H1 (cell line): ENCODE results near the gene SURF1. TPM values are rescaled to one million over a fixed set of nuclear protein-coding genes. Genes with fewer than 3 reads are reported as not detected.

Experiments used
- BRCA1 ChIP-seq: IDR thresholded peaks from 2 replicates; pipeline ENCODE4 v1.6.1; 2012; ENCODE audit warnings: low read depth, low read length, improper control_type of control experiment
- CBX5 ChIP-seq: fragments of 300-800, 300-1000 bp; sonication (generic); IDR thresholded peaks from 2 replicates; pipeline ENCODE4 v1.7.1; 2016; ENCODE audit warnings: antibody characterized with exemption, low read length, low read depth
- CBX8 ChIP-seq: fragments of 300-800, 300-1000 bp; sonication (generic); IDR thresholded peaks from 2 replicates; pipeline ENCODE4 v1.7.1; 2016; ENCODE audit warnings: low read depth, low read length, borderline replicate concordance
- CHD2 ChIP-seq: IDR thresholded peaks from 2 replicates; pipeline ENCODE4 v1.6.1; 2012; ENCODE audit warnings: low read length, improper control_type of control experiment
- CREB1 ChIP-seq: IDR thresholded peaks from 2 replicates; pipeline ENCODE4 v1.6.1; 2012; ENCODE audit warnings: inconsistent platforms
- E2F6 ChIP-seq: IDR thresholded peaks from 2 replicates; pipeline ENCODE4 v1.6.1; 2012; ENCODE audit warnings: inconsistent platforms
- EZH2 ChIP-seq: fragments of 200-600 bp; sonication (generic); IDR thresholded peaks from 2 replicates; pipeline ENCODE4 v1.7.1; 2012; ENCODE audit warnings: low read depth, mild to moderate bottlenecking, moderate library complexity, low read length, inconsistent platforms; ENCODE audit not compliant: severe bottlenecking
- GTF2F1 ChIP-seq: IDR thresholded peaks from 2 replicates; pipeline ENCODE4 v1.6.1; 2012; ENCODE audit warnings: low read depth, low read length, improper control_type of control experiment, borderline replicate concordance
- JUN ChIP-seq: IDR thresholded peaks from 2 replicates; pipeline ENCODE4 v1.6.1; 2011; ENCODE audit warnings: low read depth, mild to moderate bottlenecking, improper control_type of control experiment, low read length
- KDM1A ChIP-seq: fragments of 200-600, 300-600 bp; sonication (generic); IDR thresholded peaks from 2 replicates; pipeline ENCODE4 v1.7.1; 2016; ENCODE audit warnings: mild to moderate bottlenecking, low read length, borderline replicate concordance
- MAFK ChIP-seq: IDR thresholded peaks from 2 replicates; pipeline ENCODE4 v1.6.1; 2012; ENCODE audit warnings: low read depth, mild to moderate bottlenecking, improper control_type of control experiment, low read length
- RXRA ChIP-seq: IDR thresholded peaks from 2 replicates; pipeline ENCODE4 v1.6.1; 2011; ENCODE audit warnings: low read depth, mild to moderate bottlenecking, low read length, moderate library complexity; ENCODE audit not compliant: insufficient read depth
- SIRT6 ChIP-seq: IDR thresholded peaks from one replicate; pipeline ENCODE4 v1.7.1; 2012; ENCODE audit warnings: low read length, inconsistent platforms
- SP4 ChIP-seq: IDR thresholded peaks from 2 replicates; pipeline ENCODE4 v1.6.1; 2012; ENCODE audit warnings: low read length, inconsistent platforms
- SRF ChIP-seq: IDR thresholded peaks from 2 replicates; pipeline ENCODE4 v1.6.1; 2011; ENCODE audit warnings: mild to moderate bottlenecking, low read depth, low read length, moderate library complexity
- SUZ12 ChIP-seq: fragments of 200-600 bp; sonication (generic); IDR thresholded peaks from 2 replicates; pipeline ENCODE4 v1.6.1; 2012; ENCODE audit warnings: mild to moderate bottlenecking, inconsistent platforms, low read length, moderate library complexity, mixed read lengths
- TAF7 ChIP-seq: optimal IDR thresholded peaks from 2 replicates; pipeline ENCODE3; 2011; ENCODE audit warnings: low read depth, mild to moderate bottlenecking, inconsistent platforms, low read length, moderate library complexity, borderline replicate concordance
- USF2 ChIP-seq: IDR thresholded peaks from 2 replicates; pipeline ENCODE4 v1.6.1; 2011; ENCODE audit warnings: low read length, improper control_type of control experiment
- ZNF274 ChIP-seq: IDR thresholded peaks from 2 replicates; pipeline ENCODE4 v1.7.0; 2012; ENCODE audit warnings: low read length, borderline replicate concordance; ENCODE audit errors: extremely low read depth
- polyA plus RNA-seq, 7 experiments: library from polyadenylated mRNA; depleted of rRNA in 3 of 7; stranded (reverse) in 5 of 7; unstranded in 2 of 7; fragments of >200 nt in 5 of 7; fragments of 200-250 nt in 2 of 7; gene quantifications; 1 replicate in 5 of 7; 2 replicates in 1 of 7; 4 replicates in 1 of 7; pipeline versions ENCODE4 v1.2.1 to v1.2.3, GENCODE V29; 2011 to 2013; ENCODE audit warnings: missing spikeins in 2 of 7, mixed read lengths in 2 of 7
- total RNA-seq: library from RNA; stranded (reverse); fragmentation: NEBNext Ultra II Directional; extraction: Animal tissue kit (Norgen Biotek cat#: 25700); gene quantifications from 2 replicates; pipeline ENCODE4 v1.2.1, GENCODE V29; 2021

Gene SURF1
- total and polyA plus RNA-seq, 2 of the 8 experiments (the other 6 are each of a cell fraction or from before 2014, with no cell fraction given) = 43.1 to 44.7 TPM

DNA sequence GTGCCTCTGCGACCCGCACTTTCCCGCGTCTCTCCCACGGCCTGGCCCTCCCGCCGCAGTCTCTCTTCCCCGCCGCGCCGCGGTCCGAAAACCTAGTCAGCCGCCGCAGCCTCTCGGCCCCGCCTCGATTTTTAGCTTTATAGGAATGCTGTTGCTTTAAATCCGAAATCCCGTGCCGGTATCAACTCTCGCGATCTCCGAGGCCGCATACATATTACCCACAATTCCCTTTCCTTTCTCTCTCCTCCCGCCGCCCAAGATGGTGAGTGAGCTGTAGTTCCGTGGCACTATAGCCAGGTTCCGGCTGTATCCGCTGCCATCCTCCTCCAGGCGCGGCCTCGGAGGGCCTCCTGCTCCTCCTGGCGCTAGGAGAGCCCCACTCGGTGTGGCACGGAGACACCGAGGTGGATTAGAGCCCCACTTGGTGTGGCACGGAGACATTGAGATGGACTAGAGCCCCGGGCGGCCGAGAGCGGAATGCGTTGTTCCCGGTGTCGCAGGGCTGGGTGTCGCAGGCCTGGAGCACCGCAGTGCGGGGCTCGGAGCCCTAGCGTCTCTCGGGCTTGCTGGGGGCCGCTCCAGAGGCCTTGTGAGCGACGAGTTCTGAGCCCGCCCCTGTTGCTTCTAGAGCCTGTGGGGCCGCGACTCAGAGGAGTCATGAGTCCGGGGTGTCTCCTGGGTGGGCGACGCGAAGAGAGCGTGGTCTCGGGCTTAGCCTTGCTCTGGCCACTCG, 8.1 kb downstream of the SURF1 start, which contains the start of the genes MED22 and RPL7A (continued):
- TF ChIP-seq CBX8 = no peak
- TF ChIP-seq CREB1 = no peak
- TF ChIP-seq EZH2 = no peak
- no peak for TF ChIP-seq CBX5
- no peak for TF ChIP-seq USF2
- TF ChIP-seq SRF = no peak
- TF ChIP-seq JUN = no peak
- TF ChIP-seq SP4 = no peak
- no peak; the same call in 1 of the 2 replicates for TF ChIP-seq GTF2F1
- TF ChIP-seq ZNF274 = no peak
- peak; percentile 99 for TF ChIP-seq TAF7
- TF ChIP-seq BRCA1 = peak; percentile 92
- no peak for TF ChIP-seq RXRA
- TF ChIP-seq MAFK = no peak; the same call in 1 of the 2 replicates
- no peak for TF ChIP-seq KDM1A
- peak; percentile 98 for TF ChIP-seq CHD2
- no peak for TF ChIP-seq E2F6
- no peak for TF ChIP-seq SUZ12
- TF ChIP-seq SIRT6 = no peak
